CD4-positive, alpha-beta T cell treated with Interleukin-15 for 4 hours (primary cell): Measurements from ENCODE around the gene SPINT2.

Experiments
- DNase-seq: peaks from one replicate; pipeline ENCODE4 v3.0.0-alpha.2; 2020; ENCODE audit warnings: low spot score

The SPINT2 gene

GRCh38 chr19:38298821-38299680 lies 34.7 kb downstream of the SPINT2 start:
- no peak for DNase-seq

GRCh38 chr19:38303517-38304351 lies 39.4 kb downstream of the SPINT2 start, which contains the start of gene C19orf33:
Gene C19orf33 (plus strand): TSS chr19:38304251. CDS start chr19:38304262, 11 bp downstream.
- no peak for DNase-seq

- DNase-seq, result no peak
Measured at GRCh38 chr19:38304352-38304865, 40.0 kb downstream of the SPINT2 start.

- DNase-seq, result no peak
Measured at GRCh38 chr19:38304866-38305429, 40.6 kb downstream of the SPINT2 start.

GRCh38 chr19:38306236-38306635 lies 41.9 kb downstream of the SPINT2 start:
- no peak for DNase-seq

- DNase-seq, result no peak
Measured at GRCh38 chr19:38307076-38307475, 42.7 kb downstream of the SPINT2 start.

- DNase-seq, result no peak
Measured at GRCh38 chr19:38307597-38307996, 43.2 kb downstream of the SPINT2 start.

- no peak for DNase-seq
Measured at GRCh38 chr19:38308006-38308766, 43.8 kb downstream of the SPINT2 start.

- DNase-seq, result no peak
Measured at GRCh38 chr19:38308926-38309614, 44.7 kb downstream of the SPINT2 start.

GRCh38 chr19:38309615-38310278 lies 45.4 kb downstream of the SPINT2 start:
- DNase-seq, result no peak

GRCh38 chr19:38310279-38310670 lies 45.9 kb downstream of the SPINT2 start:
- no peak for DNase-seq

- DNase-seq, result no peak
Measured at GRCh38 chr19:38310986-38311385, 46.6 kb downstream of the SPINT2 start.

- DNase-seq, result peak; percentile 96
Measured at GRCh38 chr19:38315657-38316476, 51.5 kb downstream of the SPINT2 start, which contains the start of gene YIF1B. Gene YIF1B (minus strand): TSS chr19:38315947. CDS start chr19:38315917, 30 bp downstream.

GRCh38 chr19:38316477-38317067 lies 52.2 kb downstream of the SPINT2 start:
- no peak for DNase-seq

- peak; percentile 38 for DNase-seq
Measured at GRCh38 chr19:38317104-38317612, 52.8 kb downstream of the SPINT2 start.

- DNase-seq, result no peak
Measured at GRCh38 chr19:38318660-38319059, 54.3 kb downstream of the SPINT2 start.

GRCh38 chr19:38319421-38320258 lies 55.3 kb downstream of the SPINT2 start, which contains the start of gene KCNK6:
Gene KCNK6 (plus strand): TSS chr19:38319845. CDS start chr19:38319951, 106 bp downstream.
- peak; percentile 37 for DNase-seq

- DNase-seq, result no peak
Measured at GRCh38 chr19:38320969-38321339, 56.6 kb downstream of the SPINT2 start.
